Stimulated activated CD4-positive, alpha-beta T cell treated with anti-CD3 and anti-CD28 coated beads, Interleukin-12 subunit alpha, Interleukin-12 subunit beta, amount 100 ng/mL, for 48 hours (primary cell): Measurements from ENCODE around the gene SURF1.
"Not testable (repeated sequence)": the region's sequence is repeated elsewhere in the genome, so short reads cannot be mapped to it uniquely, and the experiment has no call there.

Experiments
- DNase-seq, 3 donors: peaks; one replicate each; pipeline ENCODE4 v3.0.0-alpha.2; 2020; ENCODE audit warnings: low read depth in 2 of 3, low spot score in 1 of 3

Gene SURF1

DNA sequence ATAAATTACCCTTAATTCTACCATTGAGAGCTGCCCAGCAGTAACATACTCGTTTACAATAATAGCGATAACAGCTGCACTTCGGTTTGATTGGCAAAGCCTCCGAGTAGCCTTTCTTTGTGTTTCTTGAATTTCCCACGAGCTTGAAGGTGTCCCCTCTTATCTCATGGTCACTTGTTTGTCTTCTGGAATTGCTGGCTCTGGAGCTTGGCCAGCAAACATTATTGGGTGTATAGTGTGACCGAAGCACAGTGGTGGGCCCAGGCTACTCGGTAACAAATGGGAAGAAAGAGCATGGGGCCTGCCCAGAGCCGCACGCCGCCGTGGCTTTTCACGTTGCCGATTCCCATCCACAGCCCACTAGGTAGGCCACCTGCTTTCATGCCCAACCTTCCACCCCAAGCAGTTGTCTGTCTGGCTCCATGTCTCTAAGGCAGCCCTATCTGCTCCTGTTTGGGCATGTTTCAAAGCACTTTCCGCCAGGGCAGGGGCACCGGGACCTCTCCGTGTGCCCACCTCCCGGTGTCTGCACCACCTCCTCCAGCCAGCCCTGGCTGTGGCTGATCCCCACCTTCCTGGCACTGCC, 28.5 kb upstream of the SURF1 start:
- DNase-seq: no peak

DNA sequence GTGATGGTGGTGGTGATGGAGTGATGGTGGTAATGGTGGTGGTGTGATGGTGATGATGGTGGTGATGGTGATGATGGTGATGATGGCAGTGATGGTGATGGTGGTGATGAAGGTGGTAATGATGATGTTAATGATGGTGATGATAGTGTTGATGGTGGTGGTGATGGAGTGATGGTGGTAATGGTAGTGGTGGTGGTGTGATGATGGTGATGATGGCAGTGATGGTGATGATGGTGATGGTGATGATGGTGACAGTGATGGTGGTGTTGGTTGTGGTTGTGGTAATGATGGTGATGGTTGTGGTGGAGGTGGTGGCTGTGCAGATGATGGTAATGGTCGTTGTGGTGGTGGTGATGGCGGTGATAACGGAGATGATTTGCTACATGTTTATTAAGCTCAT, 27.2 kb upstream of the SURF1 start:
- DNase-seq: no peak

DNA sequence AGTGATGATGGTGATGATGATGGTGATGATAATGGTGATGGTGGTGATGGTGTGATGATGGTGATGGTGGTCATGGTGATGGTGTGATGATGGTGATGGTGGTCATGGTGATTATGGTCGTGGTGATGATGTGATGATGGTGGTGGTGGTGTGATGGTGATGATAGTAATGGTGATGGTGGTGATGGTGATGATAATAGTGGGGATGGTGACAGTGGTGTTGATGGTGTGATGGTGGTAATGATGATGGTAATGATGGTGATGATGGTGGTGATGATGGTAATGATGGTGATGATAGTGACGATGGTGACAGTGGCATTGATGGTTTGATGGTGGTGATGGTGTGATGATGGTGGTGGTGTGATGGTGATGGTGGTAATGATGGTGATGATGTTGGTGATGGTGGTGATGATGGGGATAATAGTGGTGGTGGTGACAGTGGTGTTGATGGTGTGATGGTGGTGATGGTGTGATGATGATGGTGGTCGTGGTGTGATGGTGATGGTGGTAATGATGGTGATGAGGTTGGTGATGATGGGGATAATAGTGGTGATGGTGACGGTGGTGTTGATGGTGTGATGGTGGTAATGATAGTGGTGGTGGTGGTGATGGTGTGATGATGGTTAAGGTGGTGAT, 26.3 kb upstream of the SURF1 start:
- DNase-seq: no peak

DNA sequence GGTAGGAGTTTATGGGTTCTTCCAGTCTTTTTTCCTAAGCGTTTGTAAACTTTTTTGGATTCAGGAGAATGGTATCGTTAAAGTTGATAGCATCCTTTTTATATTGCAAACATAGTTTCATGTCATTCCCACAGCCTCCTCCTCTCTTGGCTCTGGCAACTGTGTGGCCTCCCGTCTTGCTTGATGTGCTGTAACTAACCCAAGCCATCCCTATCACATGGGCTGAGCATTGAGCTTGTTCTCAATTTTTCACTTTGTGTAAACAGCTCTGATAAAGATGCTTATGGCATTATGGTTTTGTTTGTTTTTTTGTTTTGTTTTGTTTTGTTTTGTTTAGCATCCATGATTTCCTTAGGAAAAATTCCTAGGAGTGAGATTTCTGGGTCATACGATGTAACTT, 24.4 kb upstream of the SURF1 start:
- DNase-seq: no peak

DNA sequence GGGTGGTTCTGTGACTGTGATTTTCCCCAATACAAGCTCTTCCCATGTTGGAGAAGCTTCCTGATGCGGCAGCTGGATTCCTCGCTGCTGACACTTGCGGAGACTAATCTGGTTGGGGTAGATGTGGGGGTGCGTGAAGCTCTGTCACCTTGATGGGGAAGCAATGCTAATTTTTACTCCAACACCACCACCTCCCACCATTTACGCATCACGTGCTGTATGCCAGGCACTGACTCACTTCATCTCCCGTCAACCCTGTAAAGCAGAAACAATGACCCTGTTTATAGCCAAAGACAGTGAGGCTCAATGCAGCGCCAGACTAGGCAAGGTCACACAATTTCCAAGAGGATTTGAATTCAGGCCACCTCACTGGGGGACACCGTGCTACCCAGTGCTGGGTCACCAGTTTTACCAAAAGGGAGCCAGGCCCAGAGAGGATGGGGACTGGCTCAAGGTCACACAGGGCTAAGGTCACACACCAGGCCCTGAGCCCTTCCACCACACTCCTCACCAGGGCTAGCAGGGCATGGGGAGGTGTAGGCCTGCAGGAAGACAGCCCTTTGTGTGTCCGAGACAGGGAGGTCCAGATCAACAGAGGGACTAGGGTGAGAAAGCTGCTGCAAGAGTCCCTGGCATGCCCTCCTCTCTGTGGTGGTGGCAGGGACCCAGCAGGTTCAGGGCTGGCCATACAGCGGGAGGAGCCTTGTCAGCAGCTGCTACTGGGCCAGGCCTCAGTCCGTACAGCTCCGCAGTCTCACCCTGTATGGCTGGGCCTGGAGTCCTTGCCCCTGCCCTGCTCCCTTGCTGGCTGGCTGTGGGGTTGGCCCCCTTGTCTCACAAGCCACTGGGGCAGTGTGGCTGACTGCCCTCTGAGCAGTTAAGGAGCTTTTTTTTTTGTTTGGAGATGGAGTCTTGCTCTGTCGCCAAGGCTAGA, 23.1 kb upstream of the SURF1 start:
- DNase-seq: no peak

DNA sequence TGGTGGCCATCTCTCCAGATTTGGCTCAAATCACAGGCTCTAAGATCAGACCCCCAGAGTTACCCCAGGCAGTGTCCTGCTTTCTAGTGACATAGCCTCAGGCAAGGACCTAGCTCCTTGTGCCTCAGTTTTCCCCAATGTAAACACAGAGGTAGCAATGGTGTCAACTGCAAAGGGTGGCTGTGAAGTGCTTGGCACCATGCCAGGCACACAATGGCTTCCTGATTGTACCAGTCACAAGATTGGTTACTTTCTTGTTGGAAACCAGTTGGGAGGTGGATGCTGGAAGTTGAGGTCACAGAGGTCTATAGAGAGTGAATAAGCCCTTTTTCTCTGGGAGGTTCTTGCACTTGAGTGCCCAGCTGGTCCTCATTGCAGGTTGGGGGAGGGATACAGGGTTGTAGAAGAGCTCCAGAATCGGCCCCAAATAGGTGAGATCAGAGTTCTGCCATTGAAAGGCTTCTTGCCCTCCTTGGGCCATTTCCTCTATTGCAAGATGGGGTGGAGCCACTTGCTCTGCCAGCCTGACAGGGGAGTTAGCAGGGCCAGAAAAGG, 22.2 kb upstream of the SURF1 start:
- no peak for DNase-seq

DNA sequence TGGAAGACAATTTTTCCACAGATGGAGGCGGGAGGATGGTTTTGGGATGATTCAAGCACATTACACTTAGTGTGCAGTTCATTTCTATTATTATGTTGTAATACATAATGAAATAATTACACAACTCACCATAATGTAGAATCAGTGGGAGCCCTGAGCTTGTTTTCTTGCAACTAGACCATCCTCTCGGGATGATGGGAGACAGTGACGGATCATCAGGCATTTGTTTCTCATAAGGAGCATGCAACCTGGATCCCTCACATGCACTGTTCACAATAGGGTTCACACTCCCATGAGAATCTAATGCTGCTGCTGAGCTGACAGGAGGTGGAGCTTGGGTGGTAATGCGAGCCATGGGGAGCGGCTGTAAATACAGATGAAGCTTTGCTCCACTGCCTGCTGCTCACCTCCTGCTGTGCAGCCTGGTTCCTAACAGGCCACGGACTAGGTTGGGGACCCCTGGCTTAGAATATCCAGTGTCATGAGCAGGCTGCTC, 21.5 kb upstream of the SURF1 start:
- DNase-seq: no peak

DNA sequence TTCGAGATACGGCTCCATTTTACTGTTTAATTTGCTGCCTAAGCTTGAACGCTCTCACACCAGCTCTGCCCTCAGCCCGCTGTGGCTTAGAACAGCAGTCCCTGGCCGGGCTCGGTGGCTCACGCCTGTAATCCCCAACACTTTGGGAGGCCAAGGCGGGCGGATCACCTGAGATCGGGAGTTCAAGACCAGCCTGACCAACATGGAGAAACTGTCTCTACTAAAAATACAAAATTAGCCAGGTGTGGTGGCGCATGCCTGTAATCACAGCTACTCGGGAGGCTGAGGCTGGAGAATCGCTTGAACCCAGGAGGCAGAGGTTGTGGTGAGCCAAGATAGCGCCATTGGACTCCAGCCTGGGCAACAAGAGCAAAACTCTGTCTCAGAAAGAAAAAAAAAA, 21.0 kb upstream of the SURF1 start:
- DNase-seq: not testable (repeated sequence)

DNA sequence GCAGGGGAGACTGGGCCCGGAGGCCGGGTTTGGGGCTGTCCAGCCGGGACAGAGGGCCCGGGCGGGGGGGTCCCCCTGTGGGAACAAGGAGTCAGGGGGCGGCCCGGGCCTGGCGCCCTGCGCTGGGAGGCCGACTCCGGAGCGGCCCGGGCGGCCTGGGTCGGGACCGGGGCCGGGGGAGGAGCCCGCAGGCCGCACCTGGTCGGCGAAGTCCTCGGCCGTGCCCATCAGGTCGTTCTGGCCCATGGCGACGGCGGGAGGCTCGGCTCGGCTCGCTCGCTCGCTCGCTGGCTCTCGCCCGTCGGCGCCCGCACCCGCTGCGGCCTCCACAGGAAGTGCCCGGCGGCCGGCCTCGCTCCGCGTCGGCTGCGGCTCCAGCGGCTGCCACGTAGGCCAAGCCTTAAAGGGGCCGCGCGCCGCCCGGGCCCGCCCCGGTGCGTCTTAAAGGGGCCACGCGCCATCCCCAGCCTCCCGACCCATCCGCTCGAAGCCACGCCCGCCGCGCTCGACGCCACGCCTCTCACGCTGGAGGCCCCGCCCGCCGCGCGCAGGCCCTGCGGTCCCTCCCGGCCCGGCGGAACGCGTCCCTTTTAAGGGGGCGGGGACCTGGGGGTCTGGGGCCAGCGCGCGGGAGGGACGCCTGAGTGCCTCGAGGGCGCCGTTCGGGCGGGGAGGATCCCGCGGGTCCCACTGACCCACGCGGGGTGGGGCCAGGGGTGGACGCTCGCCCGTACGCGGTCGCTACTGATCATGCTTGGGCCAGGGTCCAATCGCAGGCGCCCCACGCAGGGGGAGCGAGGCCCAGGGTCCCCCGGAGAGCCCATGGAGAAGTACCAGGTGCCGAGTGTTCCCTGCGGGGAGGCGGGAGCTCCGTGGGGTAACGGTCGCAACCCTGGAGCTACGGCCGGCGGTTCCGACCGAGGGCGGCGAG, 19.7 kb upstream of the SURF1 start, which contains the start of the genes STKLD1 and SURF4:
TSS of gene STKLD1 (plus strand) at position 643 of the 931 bp plus-strand sequence. CDS start at position 751, 108 bp downstream.
TSS of gene SURF4 (minus strand) at position 337 of the 931 bp plus-strand sequence. CDS start at position 246, 91 bp downstream.
- peak; percentile 91 to 93 (median 92) for DNase-seq

DNA sequence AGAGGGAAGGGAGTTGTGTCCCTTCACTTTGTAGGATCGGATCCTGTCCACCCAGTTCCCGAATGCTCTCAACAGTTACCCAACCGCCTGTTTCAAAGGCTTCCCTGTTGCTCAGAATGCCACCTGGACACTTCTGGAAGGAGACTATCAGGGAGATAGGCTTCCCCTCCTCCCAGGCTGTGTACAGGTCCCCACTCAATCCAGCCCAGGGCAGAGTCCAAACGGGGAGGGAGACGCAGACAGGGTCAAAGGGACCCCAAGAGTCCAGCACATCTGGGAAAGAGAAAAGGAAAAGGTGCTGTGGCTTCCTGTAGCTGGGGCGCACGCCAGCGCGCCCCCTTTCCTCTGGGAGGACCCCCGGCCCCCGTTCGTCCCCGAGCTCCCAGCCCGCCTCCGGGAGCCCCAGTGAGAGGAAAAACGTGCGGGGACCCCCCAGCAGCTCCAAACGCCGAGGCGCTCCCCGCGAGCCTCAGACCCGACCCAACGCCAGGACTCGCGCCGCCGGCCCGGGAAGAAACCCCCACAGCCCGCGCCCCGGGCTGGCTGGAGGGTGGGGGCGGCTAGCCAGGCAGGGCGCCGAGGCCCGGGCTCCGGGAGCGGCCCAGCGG, 18.9 kb upstream of the SURF1 start:
- DNase-seq: no peak

DNA sequence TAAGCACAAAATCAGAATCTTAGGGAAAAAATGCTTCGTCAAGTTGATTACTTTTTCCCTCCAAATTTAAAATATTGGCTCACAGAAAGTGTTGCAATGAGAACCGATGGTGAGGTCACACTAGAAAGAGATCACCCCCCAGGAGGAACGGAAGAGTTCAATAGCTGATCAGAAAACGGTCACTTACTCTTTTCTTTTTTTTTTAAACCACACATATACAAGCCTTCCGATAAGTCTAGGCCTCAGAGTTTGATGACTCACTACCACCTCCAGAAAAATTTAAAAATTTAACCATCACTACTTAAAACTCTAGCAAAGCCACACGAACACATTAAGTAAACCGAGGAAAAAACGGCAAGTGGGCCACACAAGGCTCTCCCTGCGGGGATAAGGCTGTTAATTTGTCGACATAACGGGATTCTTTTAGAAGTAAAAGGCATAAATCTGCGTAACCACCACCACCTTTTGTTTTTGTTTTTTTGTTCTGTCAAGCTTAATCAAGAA, 18.4 kb upstream of the SURF1 start:
- no peak for DNase-seq

DNA sequence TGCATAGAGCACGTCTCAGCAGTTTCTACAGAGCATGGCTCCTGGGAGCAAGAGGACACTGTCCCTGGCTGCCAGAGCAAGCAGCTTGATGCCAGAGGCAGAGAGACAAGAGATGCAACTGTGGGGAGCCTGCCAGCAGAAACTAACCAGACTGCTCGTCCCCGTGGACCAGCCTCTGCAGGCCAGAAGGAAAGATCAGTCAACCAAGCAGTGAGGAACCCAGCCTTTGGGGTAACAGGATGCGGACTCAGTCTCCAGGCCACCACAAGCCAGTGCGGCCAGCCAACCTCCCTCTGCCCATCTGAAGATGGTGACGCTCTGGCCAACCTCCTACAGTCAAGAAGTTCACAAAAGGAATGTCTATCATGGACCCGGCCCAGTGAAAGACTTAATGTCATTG, 15.9 kb upstream of the SURF1 start:
- no peak for DNase-seq

DNA sequence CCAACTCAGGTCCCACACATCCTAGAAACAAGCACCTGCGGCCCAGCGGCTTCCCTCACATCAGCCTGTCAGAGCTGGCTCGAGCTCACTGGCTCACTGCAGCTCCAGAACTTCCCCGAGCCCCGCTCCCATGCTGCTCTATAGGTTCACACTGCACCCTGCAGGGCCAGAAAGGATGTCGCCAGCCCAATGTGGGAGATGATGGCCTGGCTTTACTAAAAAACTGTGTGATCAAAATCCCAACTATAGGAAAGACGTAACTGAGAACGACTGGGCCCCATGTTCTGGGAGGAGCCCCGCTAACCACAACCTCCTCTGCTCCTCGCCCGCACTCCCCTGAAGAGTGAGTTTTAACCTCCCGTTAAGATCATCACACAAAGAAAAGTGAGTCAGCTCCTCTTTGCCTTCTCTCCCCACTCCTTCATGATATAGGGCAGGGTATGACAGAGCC, 15.0 kb upstream of the SURF1 start:
- peak; percentile 73 to 83 (median 75) for DNase-seq

DNA sequence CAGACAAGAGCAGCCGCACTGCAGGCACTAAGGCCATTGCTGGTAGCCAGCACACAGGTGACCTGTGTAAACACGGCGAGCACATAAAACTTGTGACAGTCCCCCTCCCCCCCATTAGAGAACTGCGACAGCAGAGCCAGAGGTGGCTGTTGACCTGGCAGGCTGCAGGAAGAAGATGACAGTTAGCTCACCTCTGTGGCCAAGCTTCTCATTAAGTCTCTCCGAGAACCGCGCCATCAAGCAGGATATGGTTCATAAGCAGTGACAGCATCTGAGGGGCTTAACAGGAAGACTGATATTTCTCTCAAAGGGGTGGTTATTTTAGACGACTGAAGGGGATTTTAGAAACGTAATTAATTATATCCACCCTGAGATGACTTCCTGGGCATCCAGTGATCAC, 14.4 kb upstream of the SURF1 start:
- DNase-seq: no peak

DNA sequence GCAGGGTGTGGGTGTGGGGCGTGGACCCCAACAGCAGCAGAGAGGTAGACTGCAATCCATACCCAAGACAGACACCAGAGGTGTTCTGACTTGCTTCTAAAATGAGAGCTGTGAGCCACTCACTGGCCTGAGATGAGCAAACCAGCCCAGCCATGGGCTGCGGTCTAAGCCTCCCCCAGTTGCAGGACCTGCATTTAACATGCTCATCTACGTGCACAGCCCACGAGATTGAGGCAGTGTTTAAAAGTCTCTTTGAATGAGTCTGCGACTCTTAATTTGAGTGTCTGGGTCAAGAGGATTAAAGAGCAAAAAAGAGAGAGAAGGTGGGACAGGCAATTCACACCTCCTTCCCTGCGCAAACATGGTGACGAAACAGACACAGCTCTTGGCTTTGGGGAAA, 13.6 kb upstream of the SURF1 start:
- DNase-seq: no peak

DNA sequence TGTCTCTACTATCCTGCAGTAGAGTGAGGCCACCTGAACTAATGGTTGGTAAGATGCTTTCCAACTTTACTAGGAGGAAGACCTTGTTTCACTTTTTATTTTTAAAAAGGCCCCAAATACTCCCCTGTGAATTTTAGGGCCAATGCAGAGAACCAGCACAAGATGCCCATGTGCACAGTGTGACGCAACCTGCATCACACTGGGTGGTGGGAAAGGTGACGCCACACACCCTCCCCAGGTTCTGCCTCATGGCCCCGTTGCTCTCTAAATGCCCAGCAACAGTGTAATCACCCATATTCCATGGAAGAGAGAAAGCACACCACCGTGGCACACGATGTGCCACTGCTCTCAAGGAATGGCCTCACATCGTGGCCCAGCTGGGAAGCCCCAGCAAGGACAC, 13.1 kb upstream of the SURF1 start:
- DNase-seq: no peak

DNA sequence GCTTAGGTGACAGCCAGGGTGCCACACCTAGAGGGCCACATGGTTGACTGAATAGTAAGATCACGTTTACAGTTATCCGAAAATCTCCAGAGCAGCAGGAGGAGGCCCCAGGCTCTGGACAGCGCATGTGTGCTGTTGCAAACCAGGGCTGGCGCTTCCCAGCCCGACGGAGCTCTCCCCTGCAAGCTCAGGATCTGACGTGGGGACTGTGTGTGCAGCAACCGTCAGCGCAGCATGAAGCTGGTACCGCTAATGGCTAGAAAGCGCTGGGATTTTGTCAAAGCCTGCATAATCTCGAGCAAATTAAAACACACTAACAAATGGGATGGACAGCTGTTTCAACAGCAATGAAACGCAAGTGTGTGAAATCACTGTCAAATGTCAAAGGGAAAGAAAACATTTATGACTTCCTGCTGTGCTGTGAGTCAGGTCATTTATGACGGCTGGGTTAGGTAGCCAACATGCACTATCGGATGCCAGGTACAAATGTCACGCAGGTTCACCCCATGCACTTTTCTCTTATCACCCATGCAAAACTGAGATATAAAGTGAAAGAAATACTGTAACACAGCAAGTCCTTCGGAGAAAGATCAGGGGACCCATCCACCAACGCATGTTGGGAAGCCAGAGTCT, 12.1 kb upstream of the SURF1 start:
- no peak for DNase-seq

DNA sequence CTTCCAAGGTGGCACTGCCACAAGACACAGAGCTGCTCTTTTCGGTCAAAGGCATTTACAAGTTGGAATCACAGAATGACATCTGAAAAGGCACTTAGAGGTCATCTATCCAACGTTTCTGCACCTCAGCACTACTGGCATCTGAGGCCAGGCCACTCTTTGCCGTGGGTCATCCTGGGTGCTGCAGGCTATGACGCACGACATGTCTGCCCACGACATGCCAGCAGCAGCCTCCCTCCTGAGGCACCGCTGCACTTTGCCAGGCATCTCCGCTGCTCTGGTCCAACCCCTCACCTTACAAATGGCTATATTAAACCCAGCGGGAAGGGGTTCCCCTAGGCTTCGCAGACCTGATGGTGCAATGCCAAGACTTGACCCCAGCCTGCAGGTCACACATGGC, 11.5 kb upstream of the SURF1 start:
- DNase-seq: no peak

DNA sequence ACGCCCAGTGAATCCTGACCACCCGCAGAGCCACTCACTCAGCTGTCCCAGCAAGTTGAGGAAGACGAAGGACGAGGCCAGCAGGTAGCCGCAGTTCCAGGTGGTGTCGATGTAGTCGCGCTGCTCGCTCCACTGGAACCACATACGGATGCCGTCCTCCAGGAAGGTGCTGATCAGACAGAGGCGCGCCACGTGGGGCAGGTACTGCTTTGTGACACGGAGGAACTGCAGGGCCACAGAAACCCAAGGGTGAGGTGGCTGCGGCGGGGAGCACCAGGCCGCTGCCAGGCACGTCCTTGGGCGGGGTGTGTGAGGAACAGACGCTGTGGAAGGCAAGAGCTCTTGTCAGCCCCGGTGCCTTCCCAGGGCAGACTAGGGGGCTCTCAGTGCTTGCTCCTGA, 10.9 kb upstream of the SURF1 start:
- DNase-seq: no peak
